ENCODE measurements around the gene BAD. TPM values are rescaled to one million over a fixed set of nuclear protein-coding genes. Genes with fewer than 3 reads are reported as not detected.

BAD gene
- total RNA-seq, 1 experiment from 2014 or later = 368 TPM

DNA sequence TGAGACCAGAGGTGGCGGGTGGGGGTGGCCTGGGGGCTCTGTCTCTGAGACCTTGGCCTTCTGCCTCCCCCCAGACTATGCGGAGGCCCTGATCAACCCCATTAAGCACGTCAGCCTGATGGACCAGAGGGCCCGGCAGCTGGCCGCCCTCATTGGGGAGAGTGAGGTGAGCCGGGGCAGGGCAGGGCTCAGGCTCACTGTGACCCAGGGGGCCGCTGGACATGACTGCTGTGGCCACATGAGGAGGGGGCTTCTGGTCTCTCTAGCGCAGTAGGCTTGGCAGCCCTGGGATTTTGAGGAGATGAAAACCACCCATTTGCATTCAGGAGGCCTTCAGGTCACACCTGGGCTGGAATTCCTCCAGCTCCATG, 20.5 kb downstream of the BAD start:
- BruUV-seq (replicated peaks) = no TSS peak
- H2AFZ ChIP-seq (ENCODE audit: low read length) = no peak overlapping the region
- H3K4me1 ChIP-seq (ENCODE audit: insufficient read depth, low read length) = peaks cover 19% of the 10 kb centered on the region
- H3K9me3 ChIP-seq (ENCODE audit: low read length) = no peaks in the 10 kb centered on the region
- H3K4me2 ChIP-seq (ENCODE audit: low read length) = no peak overlapping the region
- no peak for DNase-seq
- H3K9ac ChIP-seq (ENCODE audit: low read length) = no peak overlapping the region
- H3K27me3 ChIP-seq (ENCODE audit: low read length) = no peaks in the 10 kb centered on the region
- 0 out of 2 replicates have a peak, but pooled peaks cover 3% of the 10 kb centered on the region for H4K20me1 ChIP-seq (ENCODE audit: low read length)
- no peak for TF ChIP-seq EZH2phosphoT487 (IDR thresholded peaks at IDR 0.05; ENCODE audit: borderline replicate concordance, low read length)
- no peak for TF ChIP-seq CTCF (conservative IDR thresholded peaks at IDR 0.05; ENCODE audit: low read depth, low read length)
- no peak overlapping the region for H3K27ac ChIP-seq (ENCODE audit: low read length)
- ATAC-seq = no peak
- H3K79me2 ChIP-seq (ENCODE audit: low read length) = no peaks in the 10 kb centered on the region
- POLR2A ChIA-PET (ENCODE audit: unreplicated experiment) = interaction anchor here (0.6 kb wide), 1 partner anchor 9 kb away, joined by 12 read pairs; no protein-coding TSS in a partner anchor
- H3K4me3 ChIP-seq (ENCODE audit: low read length) = no peak overlapping the region
- intact Hi-C loops (cut with micrococcal nuclease) = no loop called here
- H3F3A ChIP-seq (ENCODE audit: low read length, unreplicated experiment) = no peaks in the 10 kb centered on the region
- peaks cover 40% of the 10 kb centered on the region for H3K36me3 ChIP-seq (ENCODE audit: low read depth, low read length)
- no peaks in the 10 kb centered on the region for H3K9me2 ChIP-seq (replicated peaks; ENCODE audit: low read length)
- CTCF ChIA-PET = no interaction called here

- no peak overlapping the region for H3K27ac ChIP-seq (ENCODE audit: low read length)
- DNase-seq (no peak), ATAC-seq (peak; percentile 45)
- ChIA-PET POLR2A (ENCODE audit: unreplicated experiment) (no interaction called here), CTCF (no interaction called here)
- H4K20me1 ChIP-seq (ENCODE audit: low read length) = 0 out of 2 replicates have a peak, but pooled peaks cover 3% of the 10 kb centered on the region
- no peaks in the 10 kb centered on the region for H3K27me3 ChIP-seq (ENCODE audit: low read length)
- no peaks in the 10 kb centered on the region for H3F3A ChIP-seq (ENCODE audit: low read length, unreplicated experiment)
- no peak overlapping the region for H3K4me3 ChIP-seq (ENCODE audit: low read length)
- H3K4me1 ChIP-seq (ENCODE audit: insufficient read depth, low read length) = peaks cover 13% of the 10 kb centered on the region
- TF ChIP-seq CTCF (conservative IDR thresholded peaks at IDR 0.05; ENCODE audit: low read depth, low read length) = 0 out of 2 replicates have a peak, but pooled peaks have one; percentile 30
- no peak for TF ChIP-seq EZH2 (IDR thresholded peaks at IDR 0.05; ENCODE audit: low read length, unreplicated experiment)
- H3K4me2 ChIP-seq (ENCODE audit: low read length) = no peak overlapping the region
- H3K9me3 ChIP-seq (ENCODE audit: low read length) = no peaks in the 10 kb centered on the region
- intact Hi-C loops (cut with micrococcal nuclease) = no loop called here
- H2AFZ ChIP-seq (ENCODE audit: low read length) = no peak overlapping the region
- no TSS peak for BruUV-seq (replicated peaks)
- H3K9me2 ChIP-seq (replicated peaks; ENCODE audit: low read length) = no peaks in the 10 kb centered on the region
- no peak overlapping the region for H3K9ac ChIP-seq (ENCODE audit: low read length)
- peaks cover 42% of the 10 kb centered on the region for H3K36me3 ChIP-seq (ENCODE audit: low read depth, low read length)
- H3K79me2 ChIP-seq (ENCODE audit: low read length) = no peaks in the 10 kb centered on the region
Observed at GRCh38 chr11:64263021-64263946, 21.2 kb downstream of the BAD start.

Measured in PC-3 (cell line).